ENCODE results near the gene HNRNPLL.
"Not testable (repeated sequence)": the region's sequence is repeated elsewhere in the genome, so short reads cannot be mapped to it uniquely, and the experiment has no call there.

HNRNPLL gene

GRCh38 chr2:38619458-38620164 lies 16.9 kb upstream of the HNRNPLL start:
- DNase-seq = no peak

- no peak for DNase-seq
Measured at GRCh38 chr2:38617301-38617700, 14.6 kb upstream of the HNRNPLL start.

GRCh38 chr2:38615237-38615636 lies 12.5 kb upstream of the HNRNPLL start:
- DNase-seq = no peak

- no peak for DNase-seq
Measured at GRCh38 chr2:38613849-38614213, 11.1 kb upstream of the HNRNPLL start.

GRCh38 chr2:38613126-38613848 lies 10.6 kb upstream of the HNRNPLL start:
- no peak for DNase-seq

- DNase-seq = no peak
Measured at GRCh38 chr2:38610851-38611801, 8.4 kb upstream of the HNRNPLL start.

- DNase-seq = not testable (repeated sequence)
Measured at GRCh38 chr2:38609246-38609645, 6.5 kb upstream of the HNRNPLL start.

GRCh38 chr2:38608755-38609154 lies 6.0 kb upstream of the HNRNPLL start:
- no peak for DNase-seq

GRCh38 chr2:38605298-38605830 lies 2.6 kb upstream of the HNRNPLL start:
- no peak for DNase-seq

- DNase-seq = peak; percentile 86
Measured at GRCh38 chr2:38603402-38604290, 918 bp upstream of the HNRNPLL start.

- peak; percentile 42 for DNase-seq
Measured at GRCh38 chr2:38602136-38602731, 494 bp downstream of the HNRNPLL start.

- DNase-seq = no peak
Measured at GRCh38 chr2:38601463-38602135, 1.1 kb downstream of the HNRNPLL start.

- DNase-seq = no peak
Measured at GRCh38 chr2:38600921-38601455, 1.7 kb downstream of the HNRNPLL start.

- DNase-seq = no peak
Measured at GRCh38 chr2:38600242-38600891, 2.4 kb downstream of the HNRNPLL start.

- peak; percentile 46 for DNase-seq
Measured at GRCh38 chr2:38599706-38600105, 3.0 kb downstream of the HNRNPLL start.

GRCh38 chr2:38598991-38599295 lies 3.8 kb downstream of the HNRNPLL start:
- no peak for DNase-seq

- DNase-seq = peak; percentile 43
Measured at GRCh38 chr2:38598200-38598990, 4.3 kb downstream of the HNRNPLL start.

GRCh38 chr2:38597115-38597514 lies 5.6 kb downstream of the HNRNPLL start:
- no peak for DNase-seq

- DNase-seq = no peak
Measured at GRCh38 chr2:38596229-38596628, 6.5 kb downstream of the HNRNPLL start.

- DNase-seq = no peak
Measured at GRCh38 chr2:38592951-38593350, 9.8 kb downstream of the HNRNPLL start.
